Measurements from ENCODE around the gene PIGP.
"Not testable (repeated sequence)": the region's sequence is repeated elsewhere in the genome, so short reads cannot be mapped to it uniquely, and the experiment has no call there.

The PIGP gene

DNA sequence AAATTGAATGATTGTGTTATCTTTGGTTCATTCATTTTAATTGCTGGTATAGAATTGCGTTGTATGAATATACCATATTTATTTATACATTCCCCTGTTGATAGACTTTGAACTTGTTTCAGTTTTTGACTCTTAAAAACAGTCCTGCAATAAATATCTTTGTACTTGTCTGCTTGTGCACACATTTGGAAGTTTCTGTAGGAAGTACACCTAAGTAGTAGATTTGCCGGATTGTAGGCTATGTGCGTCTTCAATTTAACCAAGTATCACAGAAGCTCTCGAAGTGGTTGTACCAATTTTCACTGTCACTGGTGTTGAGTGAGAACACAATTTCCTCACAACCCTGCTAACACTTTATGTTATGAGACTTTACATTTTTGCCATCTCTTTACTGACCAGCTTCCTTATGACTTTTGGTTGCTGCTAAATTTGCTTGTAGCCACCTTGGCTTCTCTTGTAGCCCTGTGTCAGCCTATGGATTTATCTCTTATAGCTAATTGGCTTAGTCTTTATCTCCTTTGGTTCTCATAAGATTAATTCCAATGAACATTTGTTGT is 2.4 kb upstream of the PIGP start:
- no peak for DNase-seq

DNA sequence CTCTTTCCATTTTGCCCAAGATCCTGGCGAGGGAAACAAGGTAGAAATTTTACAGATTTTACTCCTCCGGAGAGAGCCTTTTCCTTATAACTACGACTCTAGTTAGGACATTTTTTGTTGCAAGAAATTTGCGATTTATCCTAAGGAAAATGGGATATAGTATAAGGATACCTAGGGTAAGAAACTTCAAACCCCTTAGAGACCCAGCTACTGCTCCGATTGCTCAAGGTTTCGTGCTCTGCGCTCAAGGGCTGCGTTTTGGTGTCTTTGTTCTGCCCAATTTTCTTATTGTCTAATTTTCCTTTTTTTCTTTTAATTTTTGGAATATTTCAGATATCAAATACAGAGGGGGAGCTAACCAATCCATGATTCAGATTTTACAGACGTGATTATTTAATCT is 1.7 kb upstream of the PIGP start:
- no peak for DNase-seq

DNA sequence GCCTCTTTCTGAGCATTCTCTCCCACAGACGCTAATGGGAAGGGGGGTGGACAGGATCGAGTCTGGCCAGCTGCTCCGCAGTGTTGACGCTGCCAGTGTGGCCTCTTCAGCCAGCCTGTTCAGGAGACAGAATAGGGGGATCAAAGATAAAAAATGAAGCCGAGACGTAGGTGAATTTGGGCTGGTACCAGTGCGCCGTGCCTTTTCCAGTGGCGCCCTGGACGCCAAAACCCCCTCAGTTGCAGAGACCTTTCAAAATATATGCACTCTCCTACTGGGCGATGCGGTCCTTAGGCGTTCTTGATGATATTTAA is 1.3 kb upstream of the PIGP start:
- DNase-seq: no peak

DNA sequence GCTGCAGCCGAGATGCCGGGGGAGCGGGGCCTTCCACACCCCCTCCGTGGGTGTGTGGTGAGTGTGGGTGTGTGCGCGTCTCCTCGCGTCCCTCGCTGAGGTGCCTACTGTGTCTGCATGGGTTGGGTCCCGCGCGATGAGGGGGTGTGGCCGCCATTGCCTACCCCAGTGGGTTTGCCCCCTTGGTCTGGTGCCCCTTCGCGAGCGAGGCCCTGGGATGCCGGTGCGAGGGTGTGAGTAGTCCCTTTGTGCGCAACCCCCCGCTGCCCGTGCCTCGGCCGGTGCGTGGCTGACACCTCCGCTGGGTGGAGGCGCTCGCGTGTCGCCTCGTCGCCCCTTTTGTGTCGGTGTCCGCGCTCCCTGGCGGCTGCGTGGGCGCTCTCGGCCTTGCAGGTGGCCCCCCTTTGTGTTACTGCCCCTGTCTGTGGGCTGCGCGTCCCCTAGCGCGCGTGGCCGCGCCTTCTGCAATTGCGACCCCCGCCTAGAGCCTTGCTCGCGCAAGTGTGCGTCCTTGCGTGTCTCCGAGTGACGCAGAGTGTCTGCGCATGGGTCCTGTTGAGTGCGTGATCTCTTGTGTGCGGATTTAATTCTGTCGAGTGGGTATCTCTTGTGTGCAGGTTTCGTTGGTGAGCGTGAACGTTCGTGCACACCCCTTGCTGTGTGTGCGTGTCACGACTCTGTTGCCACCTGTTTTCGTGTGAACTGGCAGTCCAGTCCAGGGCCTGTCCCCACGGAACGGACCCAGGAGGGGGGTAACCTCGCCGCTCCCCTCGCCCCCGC is 736 bp upstream of the PIGP start:
- no peak for DNase-seq

DNA sequence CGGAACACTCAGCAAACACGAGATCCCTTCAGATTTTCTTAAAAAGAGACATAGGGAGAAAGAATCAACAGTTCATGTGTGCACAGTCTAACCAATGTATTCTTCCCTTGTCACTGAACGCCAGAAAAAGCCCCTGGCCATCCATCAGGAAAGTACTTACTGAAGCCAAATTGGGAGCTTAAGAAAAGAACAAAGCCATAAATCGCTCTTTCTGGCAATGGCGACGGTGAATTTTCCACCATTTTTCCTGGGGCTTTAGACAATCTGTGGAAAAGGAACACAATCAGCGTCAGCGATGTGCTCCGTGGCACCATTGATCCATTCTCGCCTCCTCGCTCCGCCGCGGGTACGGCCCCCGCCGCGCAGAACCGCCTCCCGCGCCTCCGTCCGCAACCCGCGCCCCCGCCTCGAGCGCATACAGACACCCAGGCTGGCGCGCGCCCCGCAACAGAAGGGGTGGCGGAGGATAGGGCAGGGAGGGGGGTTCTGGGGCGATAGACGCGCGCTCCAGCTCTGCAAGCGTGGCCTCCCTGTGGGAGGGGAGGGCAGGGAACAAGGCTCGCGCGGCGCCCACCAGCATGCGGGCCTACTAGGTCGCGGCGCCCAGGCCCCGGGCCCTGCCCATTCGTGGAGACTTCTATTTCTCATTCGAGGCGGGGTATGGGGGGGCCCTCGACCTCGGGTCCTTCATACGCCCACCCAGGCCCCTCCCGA is 440 bp downstream of the PIGP start:
- DNase-seq: peak; percentile 47

DNA sequence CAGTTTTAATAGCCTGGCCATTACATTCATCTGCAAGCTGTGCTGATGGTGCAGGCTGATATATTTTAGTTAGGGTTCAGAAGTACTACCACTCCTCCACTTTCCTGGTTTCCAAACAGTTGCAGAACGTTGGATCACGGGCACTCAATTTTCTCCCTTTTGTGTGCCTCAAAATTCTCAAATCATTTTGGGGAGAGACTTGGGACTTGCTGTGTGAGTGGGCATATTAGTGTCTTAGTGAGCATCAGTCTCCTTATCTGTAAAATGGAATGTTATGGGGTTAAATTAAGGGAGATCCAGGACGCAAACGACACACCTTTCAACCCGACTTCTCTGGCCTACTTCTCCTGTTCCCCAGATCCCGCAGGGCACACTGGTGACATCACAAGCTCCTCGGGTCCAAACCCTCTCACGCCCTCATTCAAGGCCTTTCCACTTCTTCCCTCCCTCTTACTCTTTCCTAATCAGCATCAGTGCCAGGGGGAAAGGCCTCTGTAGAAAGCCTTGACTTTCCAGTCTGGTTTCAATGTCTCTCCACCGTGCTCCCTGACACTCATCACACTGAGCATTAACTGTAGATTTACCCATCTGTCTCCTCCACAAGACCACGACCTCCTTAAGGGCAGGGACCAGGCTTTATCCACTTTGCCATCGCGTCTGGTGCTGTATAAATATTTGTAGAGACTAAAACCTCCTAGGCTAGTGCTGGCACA is 1.2 kb downstream of the PIGP start:
- DNase-seq: no peak

DNA sequence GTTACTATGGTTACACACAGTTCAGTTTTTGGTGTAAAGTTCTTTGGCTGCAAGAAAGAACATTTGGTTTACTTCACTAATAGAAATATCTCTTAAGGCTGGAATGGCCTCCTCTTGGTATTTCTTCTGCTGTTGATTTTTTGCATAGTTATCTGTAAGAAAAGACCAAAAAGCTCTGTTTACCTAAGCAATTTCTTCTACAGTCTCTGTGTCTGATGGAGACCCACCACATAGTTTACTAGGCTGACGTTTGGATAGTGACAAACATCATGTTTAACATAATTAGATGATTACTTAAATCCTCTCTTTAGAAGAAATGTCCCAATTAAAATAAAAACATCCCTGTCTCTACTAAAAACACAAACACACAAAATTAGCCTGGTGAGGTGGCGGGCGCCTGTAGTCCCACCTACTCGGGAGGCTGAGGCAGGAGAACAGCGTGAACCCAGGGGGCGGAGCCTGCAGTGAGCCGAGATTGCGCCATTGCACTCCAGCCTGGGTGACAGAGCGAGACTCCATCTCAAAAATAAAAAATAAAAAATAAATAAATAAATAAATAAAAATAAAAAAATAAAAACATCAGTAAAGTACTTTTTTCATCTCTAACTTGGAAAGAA is 7.2 kb downstream of the PIGP start:
- DNase-seq: no peak

DNA sequence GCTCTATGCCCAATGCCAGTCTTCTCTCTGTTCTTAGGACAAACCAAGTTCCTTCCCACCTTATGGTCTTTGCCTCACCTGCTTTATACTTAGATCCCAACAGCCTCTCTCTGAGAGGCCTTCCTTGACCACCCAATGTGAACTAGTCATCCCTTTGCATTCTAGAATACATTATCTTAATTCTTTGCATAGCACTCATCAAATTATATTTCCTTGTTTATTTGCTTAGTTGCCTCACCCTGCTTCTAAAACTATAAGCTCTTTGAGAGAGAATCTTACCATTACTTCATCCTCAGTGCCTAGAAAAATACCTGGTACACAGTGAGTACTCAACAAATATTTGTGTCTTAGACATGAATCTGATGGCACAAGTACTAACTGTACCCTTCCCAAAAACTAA is 8.0 kb downstream of the PIGP start:
- no peak for DNase-seq

DNA sequence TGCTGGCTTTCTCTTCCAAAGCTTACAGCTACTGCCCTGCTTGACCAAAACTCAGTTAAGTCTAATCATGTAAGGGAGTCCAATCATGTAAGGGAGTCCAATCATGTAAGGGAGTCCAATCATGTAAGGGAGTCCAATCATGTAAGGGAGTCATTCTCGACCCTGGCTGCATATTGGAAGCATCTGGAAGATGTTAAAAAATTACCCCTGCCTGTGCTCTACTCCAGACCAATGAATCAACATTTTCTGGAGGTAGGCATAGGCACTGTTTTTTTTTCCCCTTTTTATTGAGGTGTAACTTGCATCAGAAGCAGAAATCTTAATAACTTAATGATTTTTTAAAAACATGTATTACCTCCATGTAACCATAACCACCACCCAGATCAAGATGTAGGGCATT is 9.4 kb downstream of the PIGP start:
- no peak for DNase-seq

DNA sequence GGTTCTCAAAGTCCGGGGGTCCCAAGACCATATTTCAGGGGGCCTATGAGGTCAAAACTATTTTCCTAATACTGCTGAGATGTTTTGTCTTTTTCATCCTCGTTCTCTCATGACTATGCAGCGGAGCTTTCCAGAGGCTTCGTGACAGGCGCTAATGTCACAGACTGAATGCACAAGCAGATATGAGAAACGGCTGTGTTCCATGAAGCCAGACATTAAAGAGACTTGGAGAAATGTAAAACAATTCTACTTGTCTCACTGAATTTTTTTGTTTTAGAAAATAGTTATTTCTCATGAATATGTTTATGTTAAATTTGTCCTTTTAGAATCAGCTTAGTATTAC is 10.3 kb downstream of the PIGP start:
- no peak for DNase-seq

DNA sequence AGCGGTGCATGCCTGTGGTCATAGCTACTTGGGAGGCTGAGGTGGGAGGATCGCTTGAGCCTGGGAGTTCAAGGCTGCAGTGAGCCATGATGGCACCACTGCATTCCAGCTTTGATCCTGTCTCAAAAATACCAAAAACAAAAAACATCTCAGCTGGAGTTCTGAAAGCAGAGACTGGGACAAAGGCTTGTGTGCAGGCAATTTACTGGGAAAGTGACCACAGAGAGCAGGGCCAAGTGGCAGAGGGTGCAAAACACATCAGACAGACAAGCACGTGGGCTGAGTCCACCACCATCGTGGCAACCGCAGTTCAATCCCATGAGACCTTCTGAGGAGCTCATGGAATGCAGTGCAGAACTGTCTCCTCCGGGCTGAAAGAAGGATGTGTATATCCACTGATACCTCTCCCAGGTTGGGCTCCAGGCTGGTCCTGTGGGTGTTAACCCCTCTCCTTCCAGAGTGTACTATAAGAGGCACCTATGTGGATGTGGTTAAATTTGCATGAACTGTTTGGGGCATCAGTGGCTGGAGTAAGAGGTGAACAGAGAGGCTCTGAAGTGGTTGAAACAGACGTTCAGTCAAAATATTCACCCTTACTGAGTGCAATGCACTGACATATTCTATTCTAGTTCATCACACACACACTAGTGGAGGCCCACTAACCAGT is 10.8 kb downstream of the PIGP start:
- no peak for DNase-seq

DNA sequence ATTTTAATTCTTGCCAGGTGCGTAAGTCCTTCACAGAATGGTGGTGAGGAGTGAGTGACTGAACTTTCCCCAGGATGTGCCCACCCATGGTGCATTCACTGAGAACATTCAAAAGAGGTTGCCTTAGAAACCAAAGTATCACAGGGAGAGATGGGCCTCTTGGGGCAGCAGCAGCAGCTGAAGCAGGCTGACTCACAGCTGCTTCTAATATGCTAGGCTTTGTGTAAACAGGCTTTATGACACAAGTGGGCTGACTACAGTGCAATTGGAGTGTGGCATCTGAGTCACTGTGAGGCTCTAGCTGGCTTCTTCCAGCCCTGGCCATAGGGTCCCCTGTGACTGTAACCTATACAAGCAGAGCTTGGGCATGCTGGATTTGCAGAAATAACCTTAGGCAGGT is 12.6 kb downstream of the PIGP start:
- DNase-seq: peak; percentile 86

DNA sequence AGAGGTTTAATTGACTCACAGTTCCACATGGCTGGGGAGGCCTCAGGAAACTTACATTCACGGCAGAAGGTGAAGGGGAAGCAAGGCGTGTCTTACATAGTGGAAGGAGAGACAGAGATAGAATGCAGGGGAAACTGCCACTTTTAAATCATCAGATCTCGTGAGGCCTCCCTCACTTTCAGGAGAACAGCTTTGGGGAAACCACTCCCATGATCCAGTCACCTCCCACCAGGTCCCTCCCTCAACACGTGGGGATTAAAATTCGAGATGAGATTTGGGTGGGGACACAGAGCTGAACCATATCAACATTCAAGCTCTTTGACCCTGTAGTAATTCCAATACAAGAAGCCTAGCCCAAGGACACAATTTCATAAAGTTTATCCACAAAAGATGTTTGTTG is 13.7 kb downstream of the PIGP start:
- DNase-seq: no peak

DNA sequence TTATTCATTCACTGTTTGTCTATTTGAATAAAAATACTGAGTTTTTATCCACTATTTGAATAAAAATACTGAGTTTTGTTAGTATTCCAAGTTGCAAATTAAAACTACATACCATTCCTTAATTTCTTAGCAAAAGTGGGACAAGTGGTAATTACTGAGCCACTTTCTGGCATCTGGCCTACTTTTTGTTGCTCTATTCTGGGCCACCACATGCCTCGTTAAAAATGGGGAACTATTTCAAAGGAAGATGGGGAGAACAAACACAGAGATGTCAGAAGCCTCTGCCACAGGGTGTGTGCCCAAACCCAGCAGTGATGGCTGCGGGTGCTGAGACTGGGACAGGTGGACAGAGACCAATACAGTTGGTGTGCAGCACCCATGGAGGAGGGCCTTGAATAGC is 14.6 kb downstream of the PIGP start:
- no peak for DNase-seq

DNA sequence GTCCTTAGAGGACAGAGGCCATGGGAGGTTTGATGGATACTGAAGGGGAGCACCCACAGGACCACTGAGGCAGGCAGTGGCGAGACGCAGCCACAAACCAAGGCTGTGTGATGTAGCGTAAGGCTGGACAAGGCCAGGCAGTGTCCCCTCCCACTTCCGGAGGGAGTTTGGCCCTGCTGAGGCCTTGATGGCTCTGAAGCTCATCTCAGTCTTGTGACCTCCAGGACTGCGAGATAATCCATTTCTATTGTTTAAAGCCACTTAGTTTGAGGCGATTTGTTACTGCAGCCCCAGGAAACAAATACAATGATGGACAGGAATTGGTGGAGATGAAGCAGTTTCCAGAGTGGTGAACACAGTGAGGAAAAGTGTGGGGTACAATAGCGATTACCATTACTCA is 15.3 kb downstream of the PIGP start:
- no peak for DNase-seq

DNA sequence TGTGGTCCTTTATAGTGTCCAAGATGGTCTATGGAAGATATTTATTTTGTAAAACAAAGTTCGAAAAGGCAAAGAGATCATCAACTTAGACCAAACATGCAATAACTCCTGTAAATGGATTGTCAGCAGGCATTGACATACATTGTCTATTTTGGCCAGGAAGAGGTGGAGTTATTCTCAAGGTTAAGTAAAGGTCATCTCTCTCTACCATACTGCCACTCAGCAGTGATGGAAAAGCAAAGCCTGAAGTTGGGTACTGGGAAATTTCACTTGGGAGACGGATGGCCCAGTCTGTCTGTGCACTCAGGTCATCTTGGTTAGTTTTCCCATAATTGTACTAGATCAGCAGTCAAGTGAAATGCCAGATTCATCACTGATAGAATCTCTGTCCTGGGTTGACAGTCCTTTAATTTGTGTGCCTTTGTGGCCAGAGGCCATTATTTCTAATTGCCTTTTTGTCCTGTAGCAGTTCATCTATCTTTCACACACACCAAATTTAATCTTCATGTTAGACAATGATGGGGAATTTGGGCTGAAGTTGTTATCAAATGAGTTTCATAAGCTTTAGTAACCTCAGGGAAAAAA is 17.5 kb downstream of the PIGP start:
- no peak for DNase-seq

DNA sequence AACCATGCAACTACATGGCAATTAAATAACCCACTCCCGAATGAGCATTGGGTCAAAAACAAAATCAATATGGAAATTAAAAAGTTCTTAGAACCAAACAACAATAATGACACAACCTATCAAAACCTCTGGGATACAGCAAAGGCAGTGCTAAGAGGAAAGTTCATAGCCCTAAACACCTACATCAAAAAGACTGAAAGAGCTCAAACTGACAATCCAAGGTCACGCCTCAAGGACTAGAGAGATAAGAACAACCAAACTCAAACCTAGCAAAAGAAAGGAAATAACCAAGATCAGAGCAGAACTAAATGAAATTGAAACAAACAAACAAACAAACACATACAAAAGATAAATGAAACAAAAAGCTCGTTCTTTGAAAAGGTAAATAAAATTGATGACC is 23.1 kb downstream of the PIGP start:
- DNase-seq: not testable (repeated sequence)

DNA sequence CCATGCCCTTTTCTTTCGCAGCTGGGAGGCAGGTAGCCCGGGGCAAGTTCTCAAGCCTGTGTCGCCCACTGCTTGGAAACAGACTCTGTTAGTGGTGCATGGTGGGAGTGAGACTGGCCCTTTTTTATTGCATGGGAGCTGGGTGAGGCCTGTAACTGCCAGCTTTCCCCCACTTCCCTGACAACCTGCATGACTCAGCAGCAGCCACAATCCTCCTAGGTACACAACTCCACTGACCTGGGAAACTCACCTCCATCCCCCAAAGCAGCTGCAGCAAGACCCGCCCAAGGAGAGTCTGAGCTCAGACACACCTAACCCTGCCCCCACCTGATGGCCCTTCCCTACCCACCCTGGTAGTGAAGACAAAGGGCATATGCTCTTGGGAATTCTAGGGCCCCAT is 25.8 kb downstream of the PIGP start:
- DNase-seq: no peak

DNA sequence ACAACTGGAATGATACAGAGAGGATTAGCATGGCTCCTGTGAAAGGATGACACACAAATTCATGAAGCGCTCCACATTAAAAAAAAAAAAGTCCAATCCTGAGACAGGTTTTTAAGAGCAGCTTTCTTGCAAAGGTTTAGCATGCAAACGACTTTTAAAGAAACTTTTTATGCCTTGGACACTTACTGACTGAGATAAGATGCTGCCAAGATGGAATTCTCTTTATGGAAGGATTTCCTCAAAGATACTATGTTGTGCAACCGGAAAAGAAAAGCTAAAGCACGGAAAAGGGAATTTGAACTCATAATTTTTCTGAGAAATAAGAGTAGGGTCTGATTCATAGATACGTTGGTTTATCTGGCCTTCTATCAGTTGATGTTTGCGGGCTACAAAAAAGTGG is 27.3 kb downstream of the PIGP start:
- no peak for DNase-seq

DNA sequence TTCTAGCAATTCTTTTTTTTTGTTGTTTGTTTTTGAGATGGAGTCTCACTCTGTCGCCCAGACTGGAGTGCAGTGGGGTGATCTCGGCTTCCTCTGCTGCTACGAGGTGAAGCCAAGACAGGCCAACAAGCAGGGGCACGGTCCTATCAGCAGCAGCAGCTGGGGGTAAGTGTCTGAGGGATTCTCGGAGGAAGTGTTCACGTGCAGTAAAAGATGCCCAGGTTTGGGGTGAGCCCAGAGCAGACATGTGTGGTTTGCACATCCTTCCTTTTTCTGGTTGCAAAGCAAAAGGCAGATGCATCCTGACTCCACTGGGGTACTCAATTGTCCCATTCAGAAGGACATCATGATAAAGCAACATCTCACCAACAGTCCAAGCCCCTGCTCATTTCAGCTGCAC is 27.7 kb downstream of the PIGP start:
- no peak for DNase-seq

DNA sequence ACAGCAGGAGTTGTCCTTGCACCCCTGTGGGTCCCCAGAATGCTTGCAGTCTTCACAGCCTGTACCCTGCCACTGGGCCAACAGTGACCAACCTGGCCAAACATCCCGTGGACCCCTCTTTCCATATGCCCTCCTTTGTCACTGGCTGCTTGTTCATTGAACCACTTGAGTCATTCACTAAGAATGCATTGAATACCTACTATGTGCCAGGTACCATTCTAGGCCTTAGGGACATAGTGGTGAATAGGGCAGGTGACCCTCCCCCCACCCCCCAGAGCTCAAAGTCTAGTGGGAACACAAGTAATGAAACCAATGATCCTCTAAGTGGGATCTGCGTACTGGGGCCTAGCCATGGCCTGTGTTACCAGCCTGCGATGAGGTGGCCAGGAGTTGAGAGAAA is 28.2 kb downstream of the PIGP start:
- no peak for DNase-seq

DNA sequence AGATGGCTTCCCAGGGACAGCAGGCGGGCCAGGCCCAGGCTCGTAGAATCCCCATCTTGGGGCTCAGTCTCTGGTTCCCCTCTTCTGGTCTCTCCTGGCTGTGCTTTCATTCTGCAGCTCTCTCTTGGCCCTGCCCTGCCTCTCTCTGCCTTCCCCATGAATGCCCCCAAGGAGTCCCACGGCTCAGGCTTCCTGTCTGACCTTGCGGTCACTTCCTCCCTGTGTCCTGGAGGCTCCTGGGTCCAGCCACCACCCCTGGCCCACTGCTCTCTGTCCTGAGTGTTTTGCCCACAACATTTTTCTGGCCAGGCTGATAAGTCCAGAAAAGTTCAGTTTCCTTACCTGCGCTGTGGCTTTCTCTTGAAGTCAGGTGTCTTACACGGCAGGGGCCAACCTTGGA is 29.1 kb downstream of the PIGP start:
- DNase-seq: no peak
